NCI-H2081 treated with DMSO at 0.1 percent for 48 hours (cell line): Measurements from ENCODE around the gene FAM110C.
"Not testable (repeated sequence)": the region's sequence is repeated elsewhere in the genome, so short reads cannot be mapped to it uniquely, and the experiment has no call there.

Source experiments
- DNase-seq: peaks from one replicate; lab custom pipeline; 2025; lab: John Stamatoyannopoulos, UW

The FAM110C gene

GRCh38 chr2:44748-45341, 1.5 kb downstream of the FAM110C start:
- no peak for DNase-seq

GRCh38 chr2:42788-43187, 3.5 kb downstream of the FAM110C start:
- DNase-seq, result no peak

GRCh38 chr2:40465-40864, 5.8 kb downstream of the FAM110C start:
- DNase-seq, result no peak

GRCh38 chr2:38155-38554, 8.2 kb downstream of the FAM110C start:
- no peak for DNase-seq

GRCh38 chr2:36318-36717, 10.0 kb downstream of the FAM110C start:
- DNase-seq, result no peak

- DNase-seq, result no peak
Measured at GRCh38 chr2:35852-36251, 10.5 kb downstream of the FAM110C start.

GRCh38 chr2:33620-34019, 12.7 kb downstream of the FAM110C start:
- DNase-seq, result no peak

GRCh38 chr2:32068-32467, 14.2 kb downstream of the FAM110C start:
- DNase-seq, result no peak

- DNase-seq, result no peak
Measured at GRCh38 chr2:29253-29652, 17.1 kb downstream of the FAM110C start.

GRCh38 chr2:28406-28975, 17.8 kb downstream of the FAM110C start:
- no peak for DNase-seq

GRCh38 chr2:26891-27290, 19.4 kb downstream of the FAM110C start:
- DNase-seq, result no peak

GRCh38 chr2:25543-25942, 20.8 kb downstream of the FAM110C start:
- DNase-seq, result no peak

GRCh38 chr2:24591-24990, 21.7 kb downstream of the FAM110C start:
- DNase-seq, result not testable (repeated sequence)

- DNase-seq, result no peak
Measured at GRCh38 chr2:24107-24506, 22.2 kb downstream of the FAM110C start.

GRCh38 chr2:23283-23682, 23.0 kb downstream of the FAM110C start:
- DNase-seq, result no peak

GRCh38 chr2:22244-22643, 24.1 kb downstream of the FAM110C start:
- not testable (repeated sequence) for DNase-seq

- not testable (repeated sequence) for DNase-seq
Measured at GRCh38 chr2:20259-20658, 26.0 kb downstream of the FAM110C start.

GRCh38 chr2:19505-19904, 26.8 kb downstream of the FAM110C start:
- DNase-seq, result no peak

GRCh38 chr2:18402-19271, 27.7 kb downstream of the FAM110C start:
- no peak for DNase-seq

GRCh38 chr2:15916-16315, 30.4 kb downstream of the FAM110C start:
- DNase-seq, result not testable (repeated sequence)

GRCh38 chr2:11248-11941, 34.9 kb downstream of the FAM110C start:
- DNase-seq, result no peak

- DNase-seq, result no peak
Measured at GRCh38 chr2:10222-10875, 36.0 kb downstream of the FAM110C start.
